Skin of body (tissue), 2 donors: ENCODE data around the gene LRRC8E. TPM values are rescaled to one million over a fixed set of nuclear protein-coding genes. Genes with fewer than 3 reads are reported as not detected.
"Not testable (repeated sequence)": the region's sequence is repeated elsewhere in the genome, so short reads cannot be mapped to it uniquely, and the experiment has no call there.

Experiments
- DNase-seq: peaks from one replicate; lab custom pipeline; 2025; lab: John Stamatoyannopoulos, UW
- total RNA-seq: library from RNA; depleted of rRNA; stranded (reverse); fragments of >200 nt; gene quantifications from one replicate; pipeline ENCODE4 v1.2.3, GENCODE V29; 2014

The LRRC8E gene
- total RNA-seq, 1 donor from 2014 or later: 3.9 TPM

DNA sequence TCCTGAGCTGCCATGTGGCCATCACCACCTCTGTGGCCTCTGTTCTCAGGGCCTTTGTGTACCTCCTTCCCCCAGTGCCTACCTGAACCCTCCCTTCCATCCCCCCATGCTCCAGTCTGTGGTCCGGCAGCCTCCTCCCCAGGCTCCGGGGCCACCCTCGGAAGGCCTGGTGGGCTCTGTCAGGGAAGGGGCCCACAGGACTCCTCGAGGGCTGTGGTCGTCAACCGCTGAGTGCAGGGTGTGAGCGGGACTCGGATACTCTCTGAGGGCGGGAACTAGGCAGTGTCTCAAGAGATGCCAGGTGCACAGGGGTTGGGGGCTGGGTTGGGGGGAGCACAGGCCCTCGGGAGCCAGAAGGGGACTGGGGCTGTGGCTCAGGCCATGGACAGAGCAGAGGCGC is 19.2 kb downstream of the LRRC8E start:
- DNase-seq: no peak

DNA sequence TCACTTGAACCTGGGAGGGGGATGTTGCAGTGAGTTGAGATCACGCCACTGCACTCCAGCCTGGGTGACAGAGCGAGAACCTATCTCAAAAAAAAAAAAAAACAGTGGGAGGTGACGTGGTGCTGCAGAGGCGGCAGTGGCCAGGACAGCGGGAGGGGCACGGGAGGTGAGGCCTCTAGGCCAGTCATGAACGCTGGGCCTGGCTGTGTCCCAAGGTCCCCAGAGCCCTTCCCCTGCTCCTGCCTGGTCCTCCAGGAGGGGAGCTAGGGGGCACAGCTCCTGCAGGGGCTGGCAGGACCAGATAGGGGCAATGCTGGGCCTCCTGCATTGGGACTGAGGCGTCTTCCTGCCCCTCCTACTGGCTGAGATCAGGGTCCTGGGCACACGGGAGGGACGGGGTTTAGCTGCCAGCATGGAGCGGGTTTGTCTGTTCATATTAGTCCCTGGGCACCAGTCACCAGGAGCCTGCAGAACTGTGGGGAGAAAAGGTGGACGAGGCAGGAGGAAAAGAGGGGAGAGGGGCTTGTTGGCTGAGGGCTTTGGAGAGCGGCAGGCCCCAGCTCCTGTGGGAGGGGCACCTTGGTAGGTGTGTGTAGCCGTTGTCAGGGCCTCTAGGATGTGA is 19.9 kb downstream of the LRRC8E start:
- DNase-seq: no peak

DNA sequence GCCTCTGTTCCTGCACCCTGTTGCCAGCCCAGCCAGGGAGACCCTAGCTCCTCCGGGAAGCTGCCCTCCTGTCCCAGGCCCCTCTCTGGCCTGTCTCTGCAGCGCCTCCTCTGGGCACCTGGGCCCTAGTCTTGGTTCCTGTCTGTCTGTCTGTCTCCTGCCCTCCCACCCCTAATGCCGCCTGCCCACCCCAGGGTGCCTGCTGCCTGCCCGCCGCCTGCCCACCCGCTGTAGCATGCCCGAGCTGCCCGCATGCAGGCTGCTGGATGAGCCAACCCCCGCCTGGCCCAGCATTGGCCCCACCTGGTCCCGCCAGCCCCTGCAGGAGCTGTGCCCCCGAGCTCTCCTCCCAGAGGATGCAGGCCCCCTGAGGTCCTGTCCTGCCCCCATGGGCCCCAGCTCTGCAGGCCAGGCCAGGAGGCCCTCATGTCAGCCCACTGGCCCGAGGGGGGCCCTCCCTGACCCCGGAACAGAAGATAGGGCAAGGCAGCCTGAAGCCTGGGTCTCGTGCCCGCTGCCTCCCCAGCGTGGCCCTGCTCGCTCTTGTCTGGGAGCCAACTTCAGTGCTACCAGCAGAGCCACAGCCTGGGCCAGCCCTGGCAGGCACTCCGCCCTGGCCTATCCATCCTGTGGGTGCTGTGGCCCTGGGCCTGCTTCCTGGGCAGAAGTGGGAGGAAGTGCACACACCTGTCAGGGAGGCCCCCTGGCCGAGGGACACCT is 20.6 kb downstream of the LRRC8E start:
- no peak for DNase-seq

DNA sequence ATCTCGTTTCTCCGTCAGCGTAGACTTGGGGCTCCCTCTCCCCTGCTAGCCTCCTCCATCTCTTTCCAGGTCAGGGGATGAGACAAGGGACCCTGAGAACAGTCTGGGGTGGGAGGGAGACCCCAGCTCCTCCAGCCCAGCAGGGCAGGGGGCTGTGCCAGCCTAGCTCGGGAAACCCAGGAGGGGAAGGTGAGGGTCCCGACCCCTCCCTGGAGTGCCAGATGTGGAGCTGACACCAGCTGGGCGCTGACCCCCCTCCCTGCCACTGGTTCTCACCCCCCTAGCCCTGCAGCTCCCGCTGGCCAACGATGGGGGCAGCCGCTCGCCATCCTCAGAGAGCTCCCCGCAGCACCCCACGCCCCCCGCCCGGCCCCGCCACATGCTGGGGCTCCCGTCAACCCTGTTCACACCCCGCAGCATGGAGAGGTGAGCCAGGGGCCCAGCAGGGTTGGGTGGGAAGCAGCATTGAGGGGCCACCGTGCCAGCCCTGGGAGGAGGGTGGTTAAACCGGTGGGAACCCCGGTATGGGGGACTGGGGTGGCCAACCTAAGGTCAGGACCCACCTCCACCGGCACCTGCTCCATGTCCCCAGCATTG is 21.3 kb downstream of the LRRC8E start:
- no peak for DNase-seq

DNA sequence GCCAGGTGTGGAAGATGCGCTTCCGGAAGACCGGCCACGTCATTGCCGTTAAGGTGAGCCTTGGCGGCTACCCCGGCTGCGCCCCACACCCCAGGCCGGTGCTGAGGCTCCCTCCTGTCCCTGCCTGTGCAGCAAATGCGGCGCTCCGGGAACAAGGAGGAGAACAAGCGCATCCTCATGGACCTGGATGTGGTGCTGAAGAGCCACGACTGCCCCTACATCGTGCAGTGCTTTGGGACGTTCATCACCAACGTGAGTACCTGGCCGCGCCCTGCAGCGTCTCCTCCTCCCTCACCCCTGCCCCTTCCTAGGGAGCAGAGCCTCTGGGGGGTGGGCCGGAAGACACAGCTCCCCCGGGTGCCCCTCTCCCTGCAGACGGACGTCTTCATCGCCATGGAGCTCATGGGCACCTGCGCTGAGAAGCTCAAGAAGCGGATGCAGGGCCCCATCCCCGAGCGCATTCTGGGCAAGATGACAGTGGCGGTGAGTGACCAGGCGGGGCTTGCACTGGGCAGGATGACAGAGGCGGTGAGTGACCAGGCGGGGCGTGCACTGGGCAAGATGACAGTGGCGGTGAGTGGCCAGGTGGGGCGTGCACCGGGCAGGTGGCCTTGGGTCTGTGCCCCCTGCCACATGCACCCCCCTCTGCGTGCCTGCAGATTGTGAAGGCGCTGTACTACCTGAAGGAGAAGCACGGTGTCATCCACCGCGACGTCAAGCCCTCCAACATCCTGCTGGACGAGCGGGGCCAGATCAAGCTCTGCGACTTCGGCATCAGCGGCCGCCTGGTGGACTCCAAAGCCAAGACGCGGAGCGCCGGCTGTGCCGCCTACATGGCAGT is 22.2 kb downstream of the LRRC8E start:
- no peak for DNase-seq

DNA sequence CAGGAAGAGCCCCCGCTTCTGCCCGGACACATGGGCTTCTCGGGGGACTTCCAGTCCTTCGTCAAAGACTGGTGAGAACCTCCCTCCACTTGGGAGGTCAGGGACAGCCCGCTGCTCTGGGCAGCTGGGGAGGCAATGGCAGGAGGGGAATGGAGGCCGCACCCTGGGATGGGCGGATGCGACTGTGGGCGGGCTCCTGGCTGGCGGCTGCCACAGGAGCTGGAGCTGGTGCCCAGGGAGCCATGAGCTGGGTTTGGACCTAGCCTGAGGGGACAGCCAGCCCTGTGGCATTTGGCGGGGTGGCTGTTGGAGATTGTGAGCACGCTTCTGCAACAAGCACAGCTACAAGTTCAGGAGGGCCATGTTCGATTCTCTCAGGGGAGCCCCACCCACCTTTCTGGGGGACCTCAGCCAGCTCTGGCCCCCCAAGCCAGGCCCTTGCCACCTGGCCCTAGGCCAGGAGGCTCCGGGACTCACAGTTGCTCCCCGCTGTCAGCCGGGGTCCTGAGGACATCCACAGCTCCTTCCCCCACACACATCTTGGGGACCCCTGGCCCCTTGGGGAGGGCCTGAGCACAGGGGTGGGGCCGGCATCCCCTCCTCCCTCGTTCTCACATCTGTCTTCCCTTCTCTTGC is 23.3 kb downstream of the LRRC8E start:
- no peak for DNase-seq

DNA sequence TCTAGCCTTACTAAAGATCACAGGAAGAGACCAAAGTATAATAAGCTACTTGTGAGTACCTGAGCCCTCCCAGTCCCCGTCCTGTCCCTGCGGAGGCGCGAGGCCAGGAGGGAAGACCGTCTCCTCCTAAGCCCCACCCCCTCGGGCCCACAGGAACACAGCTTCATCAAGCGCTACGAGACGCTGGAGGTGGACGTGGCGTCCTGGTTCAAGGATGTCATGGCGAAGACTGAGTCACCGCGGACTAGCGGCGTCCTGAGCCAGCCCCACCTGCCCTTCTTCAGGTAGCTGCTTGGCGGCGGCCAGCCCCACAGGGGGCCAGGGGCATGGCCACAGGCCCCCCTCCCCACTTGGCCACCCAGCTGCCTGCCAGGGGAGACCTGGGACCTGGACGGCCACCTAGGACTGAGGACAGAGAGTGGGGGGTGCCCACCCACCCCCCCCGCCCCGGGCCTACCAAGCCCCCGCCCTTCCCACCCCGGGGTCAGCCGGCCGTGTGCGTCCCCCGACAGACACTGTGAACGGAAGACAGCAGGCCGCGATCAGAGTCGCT is 23.9 kb downstream of the LRRC8E start:
- no peak for DNase-seq

DNA sequence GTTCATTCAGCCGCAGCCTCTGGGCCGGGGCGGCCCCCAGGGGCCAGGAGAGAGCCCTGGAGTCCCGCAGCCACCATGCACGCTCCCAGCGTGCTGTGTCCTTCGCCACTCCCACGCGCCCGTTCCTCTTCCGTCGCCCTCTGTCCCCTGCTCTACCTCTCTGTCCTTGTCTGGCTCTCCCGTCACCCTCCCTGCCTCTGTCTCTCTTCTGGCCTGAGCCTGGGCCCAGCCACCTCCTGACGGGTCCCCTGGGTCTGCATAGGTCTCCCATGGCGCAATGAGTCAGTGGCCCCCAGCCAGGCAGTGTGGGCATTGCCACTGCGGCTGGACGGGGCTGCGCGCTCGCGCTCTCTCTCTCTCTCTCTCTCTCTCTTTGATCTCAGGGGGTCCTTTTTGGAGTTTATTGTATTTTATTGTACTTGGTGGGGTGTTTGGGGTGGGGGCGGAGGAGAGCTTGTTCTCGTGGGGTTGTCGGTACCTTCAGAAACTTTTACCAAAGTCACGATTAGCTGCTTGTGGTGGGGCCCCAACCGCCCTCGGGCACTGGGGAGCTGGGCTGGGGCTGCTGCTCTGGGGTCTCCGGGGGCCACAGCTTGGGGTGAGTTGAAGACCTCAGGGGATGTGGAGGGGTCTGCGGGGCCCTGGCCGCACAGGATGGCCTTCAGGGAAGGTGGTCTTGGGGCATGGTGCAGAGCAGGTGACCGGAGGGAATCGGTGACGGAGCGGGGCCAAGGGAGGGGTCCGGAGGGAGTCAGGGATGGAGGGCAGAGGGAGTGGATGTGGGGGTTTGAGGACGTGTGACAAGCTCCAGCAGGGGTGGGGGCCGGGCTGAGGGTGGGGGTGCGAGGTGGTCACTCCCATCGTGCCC is 24.6 kb downstream of the LRRC8E start:
- no peak for DNase-seq

DNA sequence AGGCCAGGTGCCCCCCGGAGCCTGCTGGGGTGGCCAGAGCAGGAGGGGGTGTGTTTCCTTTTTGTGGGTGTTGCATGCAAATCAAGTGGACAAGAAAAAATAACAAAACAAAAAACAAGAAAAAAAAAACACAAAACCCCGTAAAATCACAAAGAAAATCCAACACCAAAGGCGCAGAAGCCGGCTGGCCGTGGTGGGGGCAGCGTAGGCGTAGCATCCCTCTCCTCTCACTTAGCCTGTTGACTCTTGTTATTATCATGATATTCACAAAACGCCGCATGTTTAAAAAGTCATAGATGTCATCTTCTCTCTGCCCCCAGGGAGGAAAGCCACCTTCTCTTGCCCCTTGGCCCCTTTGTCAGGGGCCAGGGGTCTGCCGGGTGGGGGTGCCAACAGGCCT is 25.3 kb downstream of the LRRC8E start:
- DNase-seq: no peak

DNA sequence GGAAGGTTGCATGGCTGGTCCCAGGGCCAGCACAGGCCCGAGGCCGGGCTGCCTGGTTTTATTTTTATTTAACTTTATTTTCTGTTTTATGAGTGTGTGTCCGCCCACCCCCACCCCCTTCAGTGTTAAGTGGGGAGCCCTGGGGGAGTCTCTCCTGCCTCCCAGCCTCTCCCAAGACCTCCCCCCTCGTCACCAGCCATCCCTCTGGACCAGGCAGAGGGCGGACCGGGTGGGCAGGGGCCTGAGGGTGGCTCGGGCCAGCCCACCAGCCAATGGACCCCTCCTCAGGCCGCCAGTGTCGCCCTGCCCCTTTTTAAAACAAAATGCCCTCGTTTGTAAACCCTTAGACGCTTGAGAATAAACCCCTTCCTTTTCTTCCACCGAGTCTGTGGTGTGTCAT is 25.8 kb downstream of the LRRC8E start:
- DNase-seq: no peak

DNA sequence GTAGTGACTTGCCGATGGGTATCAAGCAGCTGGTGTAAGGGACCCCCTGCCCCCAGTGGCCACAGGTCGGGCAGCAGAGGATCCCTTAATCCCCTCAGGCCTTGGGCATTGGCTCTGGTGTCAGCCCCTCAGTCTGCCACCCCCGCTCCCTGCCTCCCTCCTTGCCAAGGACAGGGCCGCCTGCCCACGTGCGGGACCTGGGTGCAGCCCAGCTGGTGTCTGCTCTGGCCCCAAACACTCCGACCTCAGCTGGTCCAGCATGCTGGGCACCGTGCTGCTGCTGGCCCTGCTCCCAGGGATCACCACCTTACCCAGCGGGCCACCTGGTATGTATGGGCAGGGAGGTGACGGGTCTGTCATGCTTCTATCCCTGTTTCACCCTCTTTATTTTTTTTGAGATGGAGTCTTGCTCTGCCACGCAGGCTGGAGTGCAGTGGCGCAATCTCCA is 26.3 kb downstream of the LRRC8E start, which contains the start of gene TGFBR3L:
TGFBR3L (plus strand) TSS at position 233 of the 448 bp plus-strand sequence.
- DNase-seq: no peak

DNA sequence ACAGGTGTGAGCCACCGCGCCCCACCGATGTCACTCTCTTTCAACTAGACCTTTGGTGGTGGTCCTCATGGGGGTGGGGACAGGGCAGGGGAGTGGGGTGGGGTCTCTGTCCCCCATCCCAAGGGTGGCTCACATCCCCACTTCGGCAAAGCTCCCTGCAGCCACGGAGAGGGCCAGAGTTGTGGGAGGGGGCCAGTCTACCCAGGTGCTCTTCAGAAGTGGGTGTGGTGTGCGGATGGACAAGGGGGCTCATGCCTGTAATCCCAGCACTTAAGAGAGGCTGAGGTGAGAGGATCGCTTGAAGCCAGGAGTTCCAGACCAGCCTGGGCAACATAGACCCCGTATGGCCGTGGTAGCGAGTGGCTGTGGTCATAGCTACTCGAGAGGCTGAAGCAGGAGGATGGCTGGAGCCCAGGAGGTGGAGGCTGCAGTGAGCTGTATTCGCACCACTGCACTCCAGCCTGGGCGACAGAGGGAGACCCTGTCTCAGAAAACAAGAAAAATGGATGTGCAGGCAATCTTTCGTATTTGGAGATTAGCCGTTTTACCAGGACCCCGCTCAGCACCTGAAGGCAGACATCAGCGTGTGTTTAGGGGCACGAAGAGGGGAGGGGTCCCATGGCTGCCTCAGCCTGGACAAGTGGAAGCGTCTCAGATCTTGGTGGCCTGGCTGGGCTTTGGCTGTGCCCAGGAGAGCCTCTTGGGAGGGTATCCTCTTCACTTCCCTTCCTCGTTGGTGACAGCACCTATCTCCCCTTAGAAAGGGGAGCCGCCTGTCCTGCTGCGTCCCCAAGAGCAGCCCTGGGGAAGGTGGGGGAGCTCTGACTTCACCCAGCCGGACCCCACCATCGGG is 27.2 kb downstream of the LRRC8E start:
- no peak for DNase-seq

DNA sequence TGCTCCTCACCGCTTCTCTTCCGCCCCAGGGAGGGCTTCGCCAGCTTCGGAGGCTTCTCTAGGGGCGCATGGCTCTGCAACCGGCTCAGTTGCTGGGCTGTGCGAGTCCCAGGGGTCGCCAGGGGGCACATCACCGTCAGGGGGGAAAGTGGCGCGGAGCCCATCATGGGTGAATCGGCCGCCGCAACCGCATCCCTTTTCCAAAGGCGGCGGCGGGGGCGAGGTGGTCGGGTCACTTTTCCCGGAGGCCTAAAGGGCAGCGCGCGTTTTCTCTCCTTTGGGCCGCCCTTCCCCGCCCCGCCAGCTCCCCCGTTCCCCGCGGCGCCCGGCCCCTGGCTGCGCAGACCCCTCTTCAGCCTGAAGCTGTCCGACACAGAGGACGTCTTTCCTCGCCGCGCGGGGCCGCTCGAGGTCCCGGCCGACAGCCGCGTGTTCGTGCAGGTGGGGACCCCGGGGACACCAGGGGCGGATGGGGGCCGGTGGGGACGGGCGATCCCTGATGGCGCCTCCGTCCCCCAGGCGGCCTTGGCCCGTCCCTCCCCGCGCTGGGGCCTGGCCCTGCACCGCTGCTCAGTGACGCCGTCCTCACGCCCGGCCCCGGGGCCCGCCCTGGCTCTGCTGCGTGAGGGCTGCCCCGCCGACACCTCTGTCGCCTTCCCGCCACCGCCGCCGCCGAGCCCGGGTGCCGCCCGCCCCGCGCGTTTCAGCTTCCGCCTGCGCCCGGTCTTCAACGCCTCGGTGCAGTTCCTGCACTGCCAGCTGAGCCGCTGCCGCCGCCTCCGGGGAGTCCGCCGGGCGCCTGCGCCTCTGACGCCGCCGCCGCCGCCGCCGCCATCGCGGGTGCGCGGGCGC is 28.0 kb downstream of the LRRC8E start:
- DNase-seq: no peak

DNA sequence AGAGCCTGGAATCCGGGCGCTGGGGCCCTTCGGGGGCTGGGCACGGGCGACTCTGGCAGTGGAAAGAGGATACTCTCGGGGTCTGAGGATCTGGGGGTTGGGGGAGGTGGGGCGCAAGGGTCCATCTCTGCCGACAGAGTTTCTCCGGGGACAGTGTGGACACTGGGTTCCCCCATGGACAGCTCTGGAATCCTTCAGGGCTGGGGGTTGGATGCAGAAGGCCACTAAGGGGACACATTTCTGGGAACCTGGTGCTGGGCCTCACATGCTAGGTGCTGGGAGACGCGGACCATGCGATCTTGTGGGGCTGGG is 28.6 kb downstream of the LRRC8E start:
- no peak for DNase-seq

DNA sequence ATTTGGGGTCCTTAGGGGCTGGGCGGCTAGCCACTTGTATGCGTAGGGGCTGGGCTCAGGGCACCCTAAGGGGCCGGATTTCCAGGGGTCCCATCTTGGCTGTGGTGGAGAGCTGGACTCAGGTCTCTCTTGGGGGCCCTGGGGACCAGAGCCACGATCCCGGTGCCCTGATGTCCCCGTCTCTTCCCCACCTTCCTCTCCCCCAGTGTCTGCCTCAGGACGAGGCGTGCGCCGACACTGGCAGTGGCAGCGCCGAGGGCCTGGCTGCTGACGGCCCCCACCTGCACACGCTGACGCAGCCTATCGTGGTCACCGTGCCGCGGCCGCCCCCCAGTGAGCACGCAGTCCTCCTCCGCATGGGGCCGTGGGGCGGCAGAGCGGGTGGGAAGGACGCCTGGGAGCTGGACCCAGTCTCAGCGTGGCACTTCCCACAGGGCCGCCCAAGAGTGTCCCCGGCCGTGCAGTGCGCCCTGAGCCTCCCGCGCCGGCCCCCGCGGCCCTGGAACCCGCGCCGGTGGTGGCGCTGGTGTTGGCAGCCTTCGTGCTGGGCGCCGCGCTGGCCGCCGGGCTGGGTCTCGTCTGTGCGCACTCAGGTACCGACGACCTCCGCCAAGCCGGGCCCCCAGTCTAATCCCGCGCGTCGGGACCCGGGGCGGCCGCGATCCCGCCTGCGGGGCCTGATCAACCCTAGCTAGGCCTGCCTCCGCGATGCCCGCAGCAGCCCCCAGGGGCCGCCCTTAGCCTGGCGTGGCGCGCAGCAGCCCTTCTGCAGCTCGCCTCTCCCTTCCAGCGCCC is 29.2 kb downstream of the LRRC8E start:
- no peak for DNase-seq

DNA sequence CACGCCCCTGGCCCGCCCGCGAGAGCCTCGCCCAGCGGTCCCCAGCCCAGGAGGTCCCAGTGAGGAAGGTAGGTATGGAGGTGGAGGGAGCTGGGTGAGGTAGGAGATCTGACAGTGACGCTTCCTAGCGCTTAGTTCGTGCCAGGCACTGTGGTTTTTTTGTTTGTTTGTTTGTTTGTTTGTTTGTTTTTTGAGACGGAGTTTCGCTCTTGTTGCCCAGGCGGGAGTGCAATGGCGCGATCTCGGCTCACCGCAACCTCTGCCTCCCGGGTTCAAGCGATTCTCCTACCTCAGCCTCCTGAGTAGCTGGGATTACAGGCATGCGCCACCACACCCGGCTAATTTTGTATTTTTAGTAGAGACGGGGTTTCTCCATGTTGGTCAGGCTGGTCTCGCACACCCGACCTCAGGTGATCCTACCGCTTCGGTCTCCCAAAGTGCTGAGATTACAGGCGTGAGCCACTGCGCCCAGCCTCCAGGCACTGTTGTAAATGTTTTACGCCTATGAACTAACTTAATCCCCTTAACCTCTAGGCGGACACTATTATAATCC is 29.8 kb downstream of the LRRC8E start:
- DNase-seq: not testable (repeated sequence)
